Measurements from ENCODE around the gene SLC7A6. TPM values are rescaled to one million over a fixed set of nuclear protein-coding genes. Genes with fewer than 3 reads are reported as not detected.
"Not testable (repeated sequence)": the region's sequence is repeated elsewhere in the genome, so short reads cannot be mapped to it uniquely, and the experiment has no call there.

The SLC7A6 gene
- polyA plus RNA-seq, 1 experiment, result 27.4 TPM

DNA sequence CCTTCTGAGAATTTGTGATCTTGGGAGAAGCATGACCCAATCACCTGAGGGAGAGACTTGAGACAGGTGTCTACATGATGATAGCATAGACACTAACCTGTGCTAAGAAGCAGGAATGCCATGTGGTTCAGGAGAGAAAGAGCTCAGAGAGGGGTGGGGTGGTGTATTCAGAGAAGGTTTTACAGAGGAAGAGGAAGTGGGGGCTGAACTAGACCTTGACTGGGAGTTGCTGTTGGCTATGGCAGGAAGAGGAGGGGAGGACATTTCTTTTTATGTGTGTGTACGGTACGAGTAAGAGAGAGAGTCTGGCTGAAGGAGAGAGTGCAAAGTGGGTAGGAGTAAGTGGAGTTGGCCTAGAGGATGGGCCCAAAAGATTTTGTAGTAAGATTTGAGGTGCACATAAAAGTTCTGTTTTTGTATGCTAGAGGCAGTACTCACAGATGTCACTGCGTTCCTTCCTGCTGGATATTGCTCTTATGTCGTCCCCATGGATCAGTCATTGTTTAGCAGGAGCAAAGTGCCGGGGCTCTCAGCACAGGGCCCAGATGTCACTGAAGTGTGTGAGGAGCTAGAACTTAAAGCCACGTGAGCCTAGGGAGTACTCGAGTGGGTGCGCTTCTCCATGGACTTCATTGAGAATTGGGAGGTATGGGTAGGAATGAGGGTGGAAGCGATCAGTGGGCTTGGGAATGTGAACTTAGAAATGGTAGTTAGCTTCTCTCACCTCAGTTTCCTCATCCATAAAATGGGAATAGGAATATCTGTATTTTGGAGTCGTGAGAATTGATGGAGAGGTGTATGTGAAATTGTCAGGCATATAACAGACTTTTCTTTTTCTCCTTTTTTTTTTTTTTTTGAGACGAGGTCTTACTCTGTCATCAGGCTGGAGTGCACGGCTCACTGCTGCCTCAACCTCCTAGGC, 22.1 kb downstream of the SLC7A6 start:
- TF ChIP-seq, protein P1, sequence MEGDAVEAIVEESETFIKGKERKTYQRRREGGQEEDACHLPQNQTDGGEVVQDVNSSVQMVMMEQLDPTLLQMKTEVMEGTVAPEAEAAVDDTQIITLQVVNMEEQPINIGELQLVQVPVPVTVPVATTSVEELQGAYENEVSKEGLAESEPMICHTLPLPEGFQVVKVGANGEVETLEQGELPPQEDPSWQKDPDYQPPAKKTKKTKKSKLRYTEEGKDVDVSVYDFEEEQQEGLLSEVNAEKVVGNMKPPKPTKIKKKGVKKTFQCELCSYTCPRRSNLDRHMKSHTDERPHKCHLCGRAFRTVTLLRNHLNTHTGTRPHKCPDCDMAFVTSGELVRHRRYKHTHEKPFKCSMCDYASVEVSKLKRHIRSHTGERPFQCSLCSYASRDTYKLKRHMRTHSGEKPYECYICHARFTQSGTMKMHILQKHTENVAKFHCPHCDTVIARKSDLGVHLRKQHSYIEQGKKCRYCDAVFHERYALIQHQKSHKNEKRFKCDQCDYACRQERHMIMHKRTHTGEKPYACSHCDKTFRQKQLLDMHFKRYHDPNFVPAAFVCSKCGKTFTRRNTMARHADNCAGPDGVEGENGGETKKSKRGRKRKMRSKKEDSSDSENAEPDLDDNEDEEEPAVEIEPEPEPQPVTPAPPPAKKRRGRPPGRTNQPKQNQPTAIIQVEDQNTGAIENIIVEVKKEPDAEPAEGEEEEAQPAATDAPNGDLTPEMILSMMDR (IDR thresholded peaks at IDR 0.05; ENCODE audit: low read depth, low read length), result no peak
- ChIA-PET CTCF (interaction anchor here (0.7 to 2.1 kb wide), 3 partner anchors 22 to 109 kb away, joined by 3 to 8 read pairs (median 5); partner anchors contain the start of gene SLC7A6), POLR2A (interaction anchor here (0.6 to 1.0 kb wide), 3 partner anchors 10 to 64 kb away, joined by 3 to 10 read pairs (median 3); partner anchors contain the start of gene SLC7A6)
- Histone ChIP-seq H3K4me3 (ENCODE audit: low read depth, low read length) (no peak overlapping the region), H3K27ac (ENCODE audit: low read depth, low read length) (no peak overlapping the region), H3K9me3 (ENCODE audit: control insufficient read depth, insufficient read depth, low read length) (no peaks in the 10 kb centered on the region), H3K27me3 (ENCODE audit: control insufficient read depth, insufficient read depth, low read length) (no peaks in the 10 kb centered on the region)
- no peak for DNase-seq (ENCODE audit: low read depth, low spot score)

DNA sequence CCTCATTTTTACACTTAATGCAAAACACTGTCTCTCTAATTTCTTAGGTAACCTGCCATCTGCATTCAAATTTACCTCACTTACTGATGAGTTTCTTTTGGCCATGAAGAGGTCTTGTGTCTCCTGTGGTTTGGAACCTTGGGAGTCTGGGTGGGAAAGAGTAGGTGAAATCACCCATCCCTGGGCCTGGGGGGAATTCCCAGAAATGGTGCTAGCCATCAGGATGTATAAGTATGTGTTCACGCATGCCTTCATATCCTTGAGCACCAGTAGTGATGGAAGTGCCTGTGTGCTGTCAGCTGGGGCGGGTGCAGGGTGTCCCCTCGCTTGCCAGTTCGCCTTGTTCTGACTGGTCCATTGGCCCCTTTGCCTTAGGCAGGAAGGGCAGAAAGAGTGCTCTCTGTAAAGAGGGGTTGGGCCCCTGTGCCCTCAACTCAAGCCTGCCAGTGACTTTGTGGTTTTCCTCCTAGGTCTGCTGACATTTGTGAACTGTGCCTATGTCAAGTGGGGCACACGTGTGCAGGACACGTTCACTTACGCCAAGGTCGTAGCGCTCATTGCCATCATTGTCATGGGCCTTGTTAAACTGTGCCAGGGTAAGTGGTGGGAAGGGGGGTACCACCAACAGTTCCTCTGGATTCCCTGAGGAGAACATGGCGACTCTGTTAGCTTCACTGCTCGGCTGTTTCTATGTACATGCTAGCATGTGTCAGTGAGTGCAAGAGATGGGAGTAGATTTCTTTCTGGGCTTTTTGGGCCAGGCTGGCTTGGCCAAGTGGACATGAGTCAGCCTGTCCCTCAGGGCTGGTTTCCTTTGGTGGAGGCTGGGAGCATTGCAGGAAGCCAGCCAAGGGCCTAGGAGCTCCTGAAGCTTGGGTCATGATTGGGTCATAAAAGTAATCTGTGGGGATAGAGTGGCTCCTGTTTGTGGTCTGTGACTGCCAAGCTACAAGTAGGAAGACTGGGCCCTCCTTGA, 23.2 kb downstream of the SLC7A6 start:
- H3K27me3 ChIP-seq (ENCODE audit: control insufficient read depth, insufficient read depth, low read length), result no peaks in the 10 kb centered on the region
- TF ChIP-seq, protein P1 (IDR thresholded peaks at IDR 0.05; ENCODE audit: low read depth, low read length), result no peak
- H3K9me3 ChIP-seq (ENCODE audit: control insufficient read depth, insufficient read depth, low read length), result no peaks in the 10 kb centered on the region
- ChIA-PET CTCF (interaction anchor here (0.9 to 1.5 kb wide), 2 partner anchors 23 to 41 kb away, joined by 3 to 4 read pairs; partner anchors contain the start of gene SLC7A6), POLR2A (interaction anchor here (0.6 to 1.4 kb wide), 3 partner anchors 13 to 23 kb away, joined by 3 to 5 read pairs (median 5); partner anchors contain the start of gene SLC7A6)
- no peak overlapping the region for H3K27ac ChIP-seq (ENCODE audit: low read depth, low read length)
- DNase-seq (ENCODE audit: low read depth, low spot score), result no peak
- H3K4me3 ChIP-seq (ENCODE audit: low read depth, low read length), result no peak overlapping the region

DNA sequence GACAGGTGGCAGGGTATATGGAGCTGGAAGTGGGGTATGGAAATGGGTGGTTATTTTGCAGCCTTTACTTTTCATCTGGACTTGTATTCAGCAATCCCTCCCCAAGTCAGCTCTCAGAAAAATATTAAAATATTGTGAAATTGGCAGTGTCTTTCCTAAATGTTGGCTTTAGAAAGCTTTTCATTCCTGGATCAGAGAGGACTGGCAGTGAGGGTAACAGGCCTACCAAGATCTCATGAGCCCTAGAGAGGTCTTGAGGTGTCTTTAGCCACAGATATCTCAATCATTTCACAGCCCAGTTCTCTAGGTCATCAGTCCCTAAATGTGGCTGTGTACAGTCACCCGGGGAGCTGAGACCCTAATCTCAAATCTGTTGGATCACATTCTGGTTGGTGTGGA, 23.9 kb downstream of the SLC7A6 start:
- Histone ChIP-seq H3K27ac (ENCODE audit: low read depth, low read length) (no peak overlapping the region), H3K9me3 (ENCODE audit: control insufficient read depth, insufficient read depth, low read length) (no peaks in the 10 kb centered on the region), H3K27me3 (ENCODE audit: control insufficient read depth, insufficient read depth, low read length) (no peaks in the 10 kb centered on the region), H3K4me3 (ENCODE audit: low read depth, low read length) (no peak overlapping the region)
- CTCF ChIA-PET, result interaction anchor here (0.9 to 1.5 kb wide), 2 partner anchors 24 to 41 kb away, joined by 3 to 4 read pairs; partner anchors contain the start of gene SLC7A6
- TF ChIP-seq, protein P1 (IDR thresholded peaks at IDR 0.05; ENCODE audit: low read depth, low read length), result no peak
- POLR2A ChIA-PET, result interaction anchor here (1.2 to 1.4 kb wide), 2 partner anchors 12 to 24 kb away, joined by 5 read pairs; partner anchors contain the start of gene SLC7A6
- no peak for DNase-seq (ENCODE audit: low read depth, low spot score)

DNA sequence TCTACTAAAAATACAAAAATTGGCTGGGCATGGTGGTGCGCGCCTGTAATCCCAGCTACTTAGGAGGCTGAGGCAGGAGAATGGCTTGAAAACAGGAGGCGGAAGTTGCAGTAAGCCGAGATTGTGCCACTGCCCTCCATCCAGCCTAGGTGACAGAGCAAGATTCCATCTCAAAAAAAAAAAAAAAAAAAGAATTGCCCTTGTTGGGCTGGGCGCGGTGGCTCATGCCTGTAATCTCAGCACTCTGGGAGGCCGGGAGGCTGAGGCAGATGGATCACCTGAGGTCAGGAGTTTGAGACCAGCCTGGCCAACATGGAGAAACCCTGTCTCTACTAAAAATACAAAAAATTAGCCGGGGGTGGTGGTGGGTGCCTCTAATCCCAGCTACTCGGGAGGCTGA, 24.5 kb downstream of the SLC7A6 start:
- DNase-seq (ENCODE audit: low read depth, low spot score); H3K9me3 ChIP-seq (ENCODE audit: control insufficient read depth, insufficient read depth, low read length); H3K27ac ChIP-seq (ENCODE audit: low read depth, low read length); H3K4me3 ChIP-seq (ENCODE audit: low read depth, low read length); H3K27me3 ChIP-seq (ENCODE audit: control insufficient read depth, insufficient read depth, low read length): not testable (repeated sequence)
- ChIA-PET CTCF (interaction anchor here (1.5 to 2.4 kb wide), 2 partner anchors 25 to 27 kb away, joined by 4 to 8 read pairs; partner anchors contain the start of gene SLC7A6), POLR2A (interaction anchor here (1.2 to 1.4 kb wide), 2 partner anchors 12 to 24 kb away, joined by 5 read pairs; partner anchors contain the start of gene SLC7A6)

DNA sequence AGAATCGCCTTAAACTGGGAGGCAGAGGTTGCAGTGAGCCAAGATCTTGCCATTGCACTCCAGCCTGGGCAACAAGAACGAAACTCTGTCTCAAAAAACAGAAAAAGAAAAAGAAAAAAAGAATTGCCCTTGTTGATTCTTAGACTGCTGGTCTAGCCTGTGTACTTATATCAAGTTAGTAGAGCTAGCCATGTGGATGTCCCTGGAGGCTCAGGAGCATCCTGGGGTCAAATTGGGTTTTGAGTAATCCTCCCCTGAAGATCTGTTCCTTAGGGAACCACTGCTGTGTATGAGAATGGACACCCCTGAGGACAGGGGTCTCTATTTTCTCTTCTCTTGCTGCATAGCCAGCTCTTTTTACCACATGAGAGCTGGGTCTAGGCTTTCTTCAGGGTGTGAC, 24.9 kb downstream of the SLC7A6 start:
- Histone ChIP-seq H3K27me3 (ENCODE audit: control insufficient read depth, insufficient read depth, low read length) (no peaks in the 10 kb centered on the region), H3K4me3 (ENCODE audit: low read depth, low read length) (no peak overlapping the region), H3K9me3 (ENCODE audit: control insufficient read depth, insufficient read depth, low read length) (no peaks in the 10 kb centered on the region), H3K27ac (ENCODE audit: low read depth, low read length) (no peak overlapping the region)
- TF ChIP-seq, protein P1 (IDR thresholded peaks at IDR 0.05; ENCODE audit: low read depth, low read length), result no peak
- DNase-seq (ENCODE audit: low read depth, low spot score), result no peak
- POLR2A ChIA-PET, result no interaction called here
- CTCF ChIA-PET, result interaction anchor here (1.5 to 2.4 kb wide), 2 partner anchors 25 to 27 kb away, joined by 4 to 8 read pairs; partner anchors contain the start of gene SLC7A6
